ENCODE results near the gene PRRG4. TPM values are rescaled to one million over a fixed set of nuclear protein-coding genes. Genes with fewer than 3 reads are reported as not detected.

Gene PRRG4
- total RNA-seq, 1 donor from 2014 or later: 12.6 TPM

DNA sequence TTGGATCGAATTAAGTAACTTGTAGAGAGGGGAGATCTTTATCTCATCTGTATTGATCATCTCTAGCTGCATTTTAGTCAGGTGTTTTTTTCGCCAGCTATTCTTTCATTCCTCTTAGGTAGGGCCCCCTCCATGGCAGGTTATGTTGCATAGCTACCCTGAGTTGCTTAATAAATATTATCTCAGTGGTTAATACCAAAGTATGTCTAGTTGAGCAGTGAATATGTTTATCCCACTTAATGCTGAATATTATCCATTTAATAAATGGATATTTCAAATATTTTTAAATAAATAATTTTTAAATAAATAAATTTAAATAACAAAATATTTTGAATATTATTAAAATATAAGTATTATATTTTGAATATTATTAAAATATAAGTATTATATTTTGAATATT, 9.6 kb downstream of the PRRG4 start:
- Histone ChIP-seq H3K9me3 (no peaks in the 10 kb centered on the region), H3K27ac (no peak overlapping the region), H3K27me3 (no peaks in the 10 kb centered on the region), H3K36me3 (no peaks in the 10 kb centered on the region), H3K4me3 (no peak overlapping the region), H3K4me1 (no peaks in the 10 kb centered on the region)
- intact Hi-C loops (cut with DNase I): no loop called here
- TF ChIP-seq, protein P1, sequence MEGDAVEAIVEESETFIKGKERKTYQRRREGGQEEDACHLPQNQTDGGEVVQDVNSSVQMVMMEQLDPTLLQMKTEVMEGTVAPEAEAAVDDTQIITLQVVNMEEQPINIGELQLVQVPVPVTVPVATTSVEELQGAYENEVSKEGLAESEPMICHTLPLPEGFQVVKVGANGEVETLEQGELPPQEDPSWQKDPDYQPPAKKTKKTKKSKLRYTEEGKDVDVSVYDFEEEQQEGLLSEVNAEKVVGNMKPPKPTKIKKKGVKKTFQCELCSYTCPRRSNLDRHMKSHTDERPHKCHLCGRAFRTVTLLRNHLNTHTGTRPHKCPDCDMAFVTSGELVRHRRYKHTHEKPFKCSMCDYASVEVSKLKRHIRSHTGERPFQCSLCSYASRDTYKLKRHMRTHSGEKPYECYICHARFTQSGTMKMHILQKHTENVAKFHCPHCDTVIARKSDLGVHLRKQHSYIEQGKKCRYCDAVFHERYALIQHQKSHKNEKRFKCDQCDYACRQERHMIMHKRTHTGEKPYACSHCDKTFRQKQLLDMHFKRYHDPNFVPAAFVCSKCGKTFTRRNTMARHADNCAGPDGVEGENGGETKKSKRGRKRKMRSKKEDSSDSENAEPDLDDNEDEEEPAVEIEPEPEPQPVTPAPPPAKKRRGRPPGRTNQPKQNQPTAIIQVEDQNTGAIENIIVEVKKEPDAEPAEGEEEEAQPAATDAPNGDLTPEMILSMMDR (IDR thresholded peaks at IDR 0.05): no peak
- ATAC-seq (no peak), DNase-seq (no peak)

DNA sequence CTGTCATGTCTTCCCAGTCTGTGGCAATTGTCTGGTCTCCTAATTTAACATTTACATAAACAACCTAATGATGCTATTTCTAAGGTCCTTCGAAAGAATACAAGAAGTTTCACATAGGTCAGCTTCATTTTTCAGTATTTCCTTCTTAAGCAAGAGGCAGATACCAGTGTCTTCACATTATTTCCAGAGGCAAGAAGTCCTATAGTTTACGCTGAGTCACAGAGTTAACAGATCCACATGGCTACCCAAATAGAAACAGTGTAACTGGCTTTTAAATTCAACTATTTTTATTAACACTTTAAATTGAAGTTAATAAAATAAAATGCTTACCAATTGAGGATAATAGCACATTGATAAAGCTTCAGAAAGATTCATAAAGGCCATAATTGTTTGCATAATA, 10.9 kb downstream of the PRRG4 start:
- no peaks in the 10 kb centered on the region for H3K4me1 ChIP-seq
- intact Hi-C loops (cut with DNase I): no loop called here
- no peak for DNase-seq

DNA sequence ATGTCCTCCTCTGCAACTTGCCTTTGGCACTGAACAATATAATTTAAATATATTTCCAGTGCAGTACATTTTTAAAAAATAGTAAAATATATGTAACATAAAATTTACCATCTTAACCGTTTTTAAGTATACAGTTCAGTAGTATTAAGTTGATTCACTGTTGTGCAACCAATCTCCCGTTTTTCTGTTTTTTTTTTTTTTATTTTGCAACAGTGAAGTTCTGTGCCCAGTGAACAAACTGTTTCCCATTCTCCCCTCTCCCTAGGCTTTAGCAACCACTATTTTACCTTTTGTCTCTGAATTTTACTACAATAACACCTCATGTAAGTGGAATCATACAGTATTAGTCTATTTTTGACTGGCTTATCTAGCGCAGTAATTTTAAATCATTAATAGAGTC, 13.8 kb downstream of the PRRG4 start:
- DNase-seq (no peak), ATAC-seq (no peak)
- Histone ChIP-seq H3K27me3 (no peaks in the 10 kb centered on the region), H3K4me3 (no peak overlapping the region), H3K9me3 (no peaks in the 10 kb centered on the region), H3K27ac (no peak overlapping the region), H3K4me1 (no peaks in the 10 kb centered on the region), H3K36me3 (no peaks in the 10 kb centered on the region)
- intact Hi-C loops (cut with DNase I): no loop called here
- TF ChIP-seq, protein P1 (IDR thresholded peaks at IDR 0.05): no peak

More for the DNA sequence above, 10.9 kb downstream of the PRRG4 start:
- Histone ChIP-seq H3K27ac (no peak overlapping the region), H3K36me3 (no peaks in the 10 kb centered on the region), H3K27me3 (no peaks in the 10 kb centered on the region), H3K4me3 (no peak overlapping the region), H3K9me3 (no peaks in the 10 kb centered on the region)
- TF ChIP-seq, protein P1 (IDR thresholded peaks at IDR 0.05): no peak
- ATAC-seq: no peak

DNA sequence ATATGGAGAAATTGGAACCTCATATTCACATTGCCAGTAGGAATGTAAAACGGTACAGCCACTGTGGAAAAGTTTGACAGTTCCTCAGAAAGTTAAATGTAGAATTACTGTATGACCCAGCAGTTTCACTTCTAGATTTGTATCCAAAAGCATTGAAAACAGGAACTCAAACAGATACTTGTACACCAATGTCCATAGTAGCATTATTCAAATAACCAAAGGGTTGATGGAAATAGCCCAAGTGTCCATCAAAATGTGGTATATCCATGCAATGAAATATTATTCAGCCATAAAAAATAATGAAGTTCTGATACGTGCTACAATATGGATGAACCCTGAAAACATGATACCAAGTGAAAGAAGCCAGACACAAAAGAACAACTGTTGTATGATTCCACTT, 17.8 kb downstream of the PRRG4 start:
- Histone ChIP-seq H3K36me3 (no peaks in the 10 kb centered on the region), H3K9me3 (no peaks in the 10 kb centered on the region), H3K4me1 (no peaks in the 10 kb centered on the region), H3K27ac (no peak overlapping the region), H3K4me3 (no peak overlapping the region), H3K27me3 (no peaks in the 10 kb centered on the region)
- ATAC-seq (peak; percentile 51), DNase-seq (no peak)
- intact Hi-C loops (cut with DNase I): no loop called here
- TF ChIP-seq, protein P1 (IDR thresholded peaks at IDR 0.05): no peak

DNA sequence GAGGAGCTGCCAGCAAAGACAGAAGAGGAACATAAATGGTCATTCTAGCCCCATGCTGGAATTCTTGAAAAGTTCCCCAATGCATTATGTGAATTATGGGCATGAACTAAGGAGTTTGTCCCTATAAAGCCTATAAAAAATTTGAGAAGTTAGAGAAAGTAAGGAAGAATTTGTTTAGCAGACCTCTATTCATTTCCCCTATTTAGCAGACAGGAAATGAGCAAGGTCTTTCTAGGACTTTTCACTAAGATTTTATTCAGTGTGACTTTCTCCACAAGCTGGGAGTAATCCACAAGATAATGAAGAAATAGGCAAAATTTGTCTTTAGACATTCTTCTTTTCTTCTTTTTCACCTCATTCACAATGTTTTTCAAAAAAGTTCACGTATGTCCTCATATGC, 20.0 kb downstream of the PRRG4 start:
- Histone ChIP-seq H3K4me1 (no peaks in the 10 kb centered on the region), H3K27me3 (no peaks in the 10 kb centered on the region), H3K27ac (no peak overlapping the region), H3K9me3 (no peaks in the 10 kb centered on the region), H3K36me3 (no peaks in the 10 kb centered on the region), H3K4me3 (no peak overlapping the region)
- TF ChIP-seq, protein P1 (IDR thresholded peaks at IDR 0.05): no peak
- ATAC-seq (no peak), DNase-seq (no peak)
- intact Hi-C loops (cut with DNase I): no loop called here

DNA sequence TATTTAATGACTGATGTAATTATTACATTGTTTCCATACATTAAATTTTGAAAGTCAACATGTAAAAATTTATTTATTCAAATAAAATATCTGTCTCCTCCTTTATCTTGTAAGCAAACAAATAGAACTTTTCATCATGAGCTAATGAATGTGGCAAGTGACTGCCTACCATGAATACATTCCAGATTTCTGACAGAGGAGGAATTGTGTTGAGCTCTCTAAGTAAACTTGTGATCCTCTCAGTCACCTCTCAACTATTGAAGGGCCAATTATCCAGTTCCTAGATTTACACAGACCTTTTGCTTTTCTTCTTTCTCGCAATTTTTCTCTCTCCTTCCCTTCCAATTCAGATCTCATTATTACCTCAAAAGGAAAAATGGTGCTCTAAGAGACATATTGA, 21.5 kb downstream of the PRRG4 start:
- intact Hi-C loops (cut with DNase I): no loop called here
- Histone ChIP-seq H3K27me3 (no peaks in the 10 kb centered on the region), H3K4me3 (no peak overlapping the region), H3K4me1 (no peaks in the 10 kb centered on the region), H3K36me3 (no peaks in the 10 kb centered on the region), H3K27ac (no peak overlapping the region), H3K9me3 (no peaks in the 10 kb centered on the region)
- ATAC-seq (no peak), DNase-seq (no peak)
- TF ChIP-seq, protein P1 (IDR thresholded peaks at IDR 0.05): no peak

Data from upper lobe of right lung (tissue), 1 donor.